Hematopoietic multipotent progenitor cell treated with erythropoietin and hydrocortisone succinate and interleukin-3 and kit ligand, for 17 days (in vitro differentiated cells): Measurements from ENCODE around the gene ATP1A3.

ENCODE experiments used
- DNase-seq: peaks from one replicate; pipeline ENCODE4 v3.0.0-alpha.2; 2015; ENCODE audit warnings: low spot score

Gene ATP1A3

DNA sequence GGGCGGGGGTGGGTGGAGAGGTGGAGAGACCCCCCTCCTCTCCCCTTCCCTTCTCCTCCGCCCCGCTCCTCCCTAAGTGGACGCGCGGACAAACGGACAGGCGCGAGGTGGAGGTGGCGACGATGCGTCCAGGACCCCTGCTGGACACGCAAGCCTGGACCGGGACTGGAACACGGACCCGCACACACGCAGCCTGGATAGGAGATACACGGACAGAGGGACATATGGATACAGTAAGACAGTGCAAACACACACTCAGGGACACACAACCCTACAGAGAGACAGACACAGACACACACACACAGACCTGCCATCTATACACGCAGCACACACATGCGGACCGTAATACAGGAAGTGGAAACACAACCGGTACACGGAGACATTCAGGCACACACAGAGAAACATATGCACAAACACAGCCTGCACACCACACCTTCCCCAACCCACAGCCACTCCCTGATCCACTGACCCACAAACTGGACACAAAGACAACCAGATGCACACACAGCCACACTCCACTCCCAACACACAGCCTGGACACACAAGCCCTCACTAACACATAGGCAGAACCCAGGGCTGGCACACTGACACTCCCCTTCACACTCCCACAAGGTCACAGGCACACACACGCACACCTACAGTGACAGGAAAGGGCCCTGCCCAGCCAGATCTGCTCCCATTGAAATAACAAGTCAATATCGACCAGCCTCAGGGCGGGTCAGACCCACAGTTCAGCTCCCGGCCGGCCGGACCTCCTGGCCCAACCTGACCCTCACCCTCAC lies 65.1 kb downstream of the ATP1A3 start:
- DNase-seq, result no peak

DNA sequence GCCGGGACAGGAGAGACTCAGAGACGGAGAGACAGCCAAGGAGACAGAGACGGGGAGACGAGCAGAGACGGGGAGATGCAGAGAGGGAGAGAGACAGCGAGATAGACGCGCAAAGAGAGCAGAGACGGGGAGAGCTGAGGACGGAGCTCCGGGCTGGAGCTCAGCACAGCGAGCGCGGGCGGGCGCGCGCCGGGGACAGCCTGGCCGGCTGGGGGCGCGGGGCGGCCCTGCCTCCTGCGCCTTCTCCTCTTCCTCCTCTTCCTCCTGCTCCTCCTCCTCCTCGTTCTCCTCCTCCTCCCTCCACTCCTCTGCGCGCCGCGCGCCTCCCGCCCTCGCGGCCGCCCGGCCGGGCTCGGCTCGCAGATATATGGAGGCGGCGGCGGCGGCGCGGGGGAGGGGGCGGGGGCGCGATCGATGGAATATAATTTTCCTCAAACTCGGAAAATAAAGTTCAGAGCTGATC lies 65.8 kb downstream of the ATP1A3 start, which contains the start of gene ERFL:
Gene ERFL (minus strand): TSS at position 229 of the 463 bp plus-strand sequence. CDS start 15,530 bp downstream, outside the sequence.
- DNase-seq, result no peak

DNA sequence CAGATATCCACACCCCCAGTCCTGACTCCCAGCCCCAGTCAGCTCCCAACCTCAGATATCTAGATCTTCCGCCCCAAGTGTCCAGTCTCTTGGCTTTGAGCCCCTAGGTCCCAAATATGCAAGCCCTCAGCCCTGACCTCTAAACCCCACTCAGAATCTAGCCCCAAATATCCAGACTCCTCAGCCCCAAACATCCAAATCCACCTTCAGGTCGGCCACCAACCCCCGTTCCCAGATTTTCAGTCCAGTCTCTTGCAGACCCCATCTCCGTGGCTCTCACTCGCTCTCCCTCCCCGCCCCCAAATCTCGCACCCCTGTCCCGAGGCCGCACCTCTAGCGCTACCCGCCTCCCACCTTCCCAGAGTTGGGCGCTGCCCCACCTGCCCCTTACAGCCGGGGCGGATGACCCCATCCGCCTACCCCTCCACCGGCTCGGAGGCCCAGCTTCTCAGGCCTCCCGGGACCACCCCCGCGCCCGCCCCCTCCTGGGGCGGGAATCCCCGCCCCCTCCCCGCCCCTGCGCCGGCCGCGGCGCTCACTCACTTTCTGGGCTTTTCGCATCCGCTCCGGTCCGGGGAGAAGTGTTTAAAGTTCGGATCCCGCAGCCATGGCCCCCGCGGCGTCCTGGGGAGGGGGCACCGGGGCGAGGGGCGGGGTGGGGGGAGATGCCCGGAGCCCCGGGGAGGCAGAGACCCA lies 66.4 kb downstream of the ATP1A3 start:
- DNase-seq, result no peak

DNA sequence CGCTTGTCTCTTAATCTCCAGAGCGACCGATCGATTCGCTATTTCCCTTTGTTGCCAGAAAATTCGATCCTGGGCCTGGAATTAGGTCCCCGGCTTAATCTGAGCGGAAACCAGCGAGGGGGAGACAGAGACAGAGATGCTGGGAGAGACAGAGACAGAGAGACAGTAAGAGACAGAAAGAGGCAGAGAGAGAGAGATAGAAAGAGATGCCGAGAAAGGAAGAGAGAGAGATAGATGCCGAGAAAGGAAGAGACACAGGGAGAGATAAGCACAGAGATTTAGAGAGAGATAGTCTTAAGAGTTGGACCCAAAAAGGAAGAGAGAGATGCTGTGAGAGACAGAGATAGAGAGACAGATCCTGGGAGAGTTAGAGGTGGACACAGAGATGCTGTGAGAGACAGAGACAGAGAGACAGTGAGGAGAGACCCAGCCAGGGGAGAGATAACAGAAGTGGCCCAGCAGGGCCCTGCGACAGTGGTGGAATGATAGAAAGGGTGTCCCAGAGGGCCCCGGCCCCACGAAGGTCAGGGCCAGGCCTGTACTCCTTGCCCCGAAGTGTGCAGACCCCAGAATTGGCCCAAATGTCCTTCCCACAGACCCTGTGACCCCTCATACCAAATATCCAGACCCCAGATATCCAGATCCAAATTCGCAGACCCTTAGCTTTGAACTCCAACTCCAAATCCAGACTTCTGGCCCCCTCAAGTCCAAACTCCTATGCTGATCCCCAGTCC lies 67.1 kb downstream of the ATP1A3 start:
- no peak for DNase-seq

DNA sequence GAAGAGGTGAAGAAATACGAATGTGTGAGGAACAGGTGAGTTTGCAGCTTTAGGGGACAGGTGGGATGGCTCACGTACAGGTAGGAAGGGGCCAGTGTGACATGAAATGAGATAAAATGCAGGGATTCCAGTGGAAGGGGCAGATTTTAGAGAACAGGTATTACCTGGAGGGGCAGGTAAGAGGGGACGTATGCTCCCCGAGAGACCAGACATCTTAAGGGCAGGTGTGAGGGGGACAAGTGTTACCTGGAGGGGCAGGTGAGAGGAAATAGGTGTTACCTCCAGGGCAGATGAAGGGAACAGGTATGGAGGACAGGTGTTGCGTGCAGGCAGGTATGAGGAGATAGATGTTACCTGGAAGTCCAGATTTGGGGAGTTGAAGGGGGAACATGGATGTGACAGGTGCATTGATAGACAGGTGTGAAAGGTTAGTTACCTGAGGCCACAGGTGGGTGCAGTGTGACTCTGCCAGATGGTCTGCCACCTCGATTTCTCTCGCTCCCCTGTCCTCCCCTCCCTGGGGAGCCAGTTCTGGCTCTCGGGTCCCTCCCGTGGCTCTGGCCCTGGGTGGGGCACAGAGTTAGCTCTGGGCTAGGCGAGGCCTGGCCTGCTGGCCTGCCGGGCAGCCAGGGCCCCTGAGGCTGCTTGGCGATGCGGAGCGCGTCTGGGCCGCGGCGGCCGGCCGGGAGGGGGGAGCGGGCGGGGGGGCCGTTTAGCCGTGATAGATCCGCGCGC lies 67.8 kb downstream of the ATP1A3 start:
- no peak for DNase-seq

DNA sequence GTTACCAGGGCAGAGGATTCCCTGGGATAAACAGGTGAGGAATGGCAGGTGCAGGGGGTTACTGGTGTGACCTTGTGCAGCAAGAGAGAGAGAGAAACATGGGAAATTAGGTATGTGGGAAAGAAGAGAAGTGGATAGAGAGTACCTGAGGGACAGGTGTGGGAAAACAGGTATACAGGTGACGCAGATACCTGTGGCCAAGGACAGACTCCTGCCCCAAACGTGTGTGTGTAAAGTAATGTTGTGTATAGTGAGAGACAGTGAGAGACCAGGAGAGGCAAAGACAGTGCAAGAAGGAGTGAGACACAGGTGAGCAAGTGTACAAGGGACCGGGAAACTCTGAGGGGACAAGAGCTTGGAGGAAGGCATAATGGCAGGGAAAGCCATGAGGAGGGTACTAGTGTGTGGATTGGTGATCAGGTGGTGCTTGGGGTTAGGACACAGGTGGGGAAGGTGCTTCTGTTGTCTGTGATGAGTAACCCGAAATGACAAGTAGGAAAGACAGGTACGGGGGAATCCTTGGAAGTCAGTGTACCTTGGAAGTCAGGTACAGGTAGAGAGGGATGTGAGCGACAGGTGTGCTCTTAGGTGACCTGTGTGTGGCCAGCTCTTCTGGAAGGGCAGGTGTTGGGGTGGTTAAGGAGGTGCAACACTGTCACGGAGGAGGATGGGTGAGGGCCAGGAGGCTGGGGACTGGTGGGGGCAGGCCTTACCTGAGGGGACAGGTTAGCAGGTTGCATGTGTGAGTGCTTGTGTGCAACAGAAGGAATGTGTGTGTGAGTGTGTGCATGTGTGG lies 68.6 kb downstream of the ATP1A3 start:
- no peak for DNase-seq

DNA sequence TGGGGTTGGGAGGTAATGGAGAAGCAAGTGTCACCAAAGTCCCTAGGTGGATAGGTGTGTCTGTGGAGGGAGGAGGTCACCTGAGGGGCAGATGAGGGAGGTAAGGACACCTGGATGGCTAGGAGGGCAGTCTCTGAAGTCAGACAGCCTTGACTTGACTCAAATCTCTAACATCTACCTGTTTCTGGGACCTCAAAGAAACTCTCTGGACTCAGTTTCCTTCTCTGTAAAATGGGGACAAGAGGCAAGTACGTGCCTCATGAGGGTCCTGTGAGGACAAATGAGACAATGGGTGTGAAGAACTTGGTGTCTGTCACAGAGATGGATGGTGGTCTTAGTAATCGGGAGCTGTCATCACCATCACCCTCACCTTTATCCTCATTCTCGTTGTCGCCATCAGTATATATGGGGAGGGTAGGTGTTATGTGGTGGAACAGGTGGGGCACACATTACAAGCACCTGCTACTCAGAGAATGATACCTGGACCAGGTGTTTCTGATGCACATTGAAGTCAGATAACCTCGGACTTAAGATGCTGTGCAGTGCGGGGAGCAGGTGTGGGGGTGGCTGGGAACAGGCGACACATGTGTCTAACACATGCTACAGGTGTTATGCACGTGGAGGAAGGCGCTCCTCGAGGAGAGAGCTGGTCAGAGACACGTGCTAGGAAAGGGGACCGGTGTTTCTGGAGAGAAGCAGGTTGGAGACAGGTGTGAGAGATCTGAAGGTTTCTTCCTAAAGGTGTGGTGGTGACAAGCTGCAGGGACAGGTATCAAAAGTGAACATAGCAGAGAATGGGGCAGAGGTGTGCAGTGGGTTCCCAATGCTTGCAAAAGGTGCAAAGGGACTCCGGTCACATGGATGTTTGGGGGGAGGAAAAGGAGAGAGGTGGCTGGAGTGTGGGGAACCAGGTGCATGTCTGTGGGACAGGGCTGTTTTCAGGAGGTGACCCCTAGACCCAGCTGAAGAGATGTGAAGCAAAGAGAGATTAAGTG lies 69.6 kb downstream of the ATP1A3 start:
- no peak for DNase-seq

DNA sequence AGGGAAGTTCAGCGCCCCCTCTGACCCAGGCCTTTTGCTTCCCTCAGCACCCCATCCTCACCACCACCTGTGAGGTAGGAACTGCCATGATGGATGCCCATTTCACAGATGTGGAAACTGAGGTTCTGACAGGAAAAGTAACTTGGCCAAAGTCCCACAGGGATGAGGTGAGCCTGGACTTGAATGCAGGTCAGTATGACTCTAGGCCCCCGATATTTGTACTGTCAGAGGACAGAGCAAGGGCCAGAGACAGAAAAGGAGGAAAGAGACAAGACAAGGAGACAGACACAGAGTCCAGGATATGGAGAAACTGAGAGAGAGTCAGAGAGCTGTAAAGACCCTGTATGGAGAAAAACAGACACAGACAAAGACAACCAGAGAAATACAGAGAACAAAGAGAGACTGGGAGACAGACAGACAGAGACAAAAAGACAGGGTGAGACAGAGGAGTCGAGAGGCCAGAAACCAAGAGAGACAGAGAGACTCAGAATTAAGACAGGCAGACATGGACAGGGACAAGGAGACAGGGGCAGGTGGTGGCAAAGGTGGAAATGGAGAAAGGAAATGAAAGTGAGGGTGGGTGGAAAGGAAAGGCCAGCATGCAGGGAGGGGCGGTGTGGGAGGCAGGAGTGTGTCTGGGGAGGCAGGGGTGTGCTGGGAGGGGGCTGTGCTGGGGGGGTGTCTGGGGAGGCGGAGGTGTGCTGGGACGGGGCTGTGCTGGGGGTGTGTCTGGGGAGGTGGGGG lies 70.8 kb downstream of the ATP1A3 start:
- no peak for DNase-seq

DNA sequence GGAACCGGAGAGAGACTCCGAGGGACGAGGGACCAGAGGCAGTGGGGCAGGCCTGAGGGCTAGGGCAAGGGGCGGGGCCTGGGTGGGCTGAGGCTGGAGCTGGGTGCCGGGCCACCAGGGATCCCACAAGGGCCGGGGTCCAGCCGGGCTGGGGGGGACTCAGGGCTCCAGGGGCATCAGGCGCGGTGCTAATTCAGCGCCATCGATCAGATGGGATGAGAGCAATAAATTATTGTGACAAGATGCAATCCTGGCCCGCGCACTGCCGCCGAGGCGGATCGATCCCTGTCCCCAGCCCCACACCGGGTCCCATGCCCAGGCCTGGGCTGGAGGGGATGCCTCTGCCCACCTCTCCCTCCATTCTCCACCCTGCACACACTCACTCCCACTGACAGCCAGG lies 71.4 kb downstream of the ATP1A3 start:
- no peak for DNase-seq

DNA sequence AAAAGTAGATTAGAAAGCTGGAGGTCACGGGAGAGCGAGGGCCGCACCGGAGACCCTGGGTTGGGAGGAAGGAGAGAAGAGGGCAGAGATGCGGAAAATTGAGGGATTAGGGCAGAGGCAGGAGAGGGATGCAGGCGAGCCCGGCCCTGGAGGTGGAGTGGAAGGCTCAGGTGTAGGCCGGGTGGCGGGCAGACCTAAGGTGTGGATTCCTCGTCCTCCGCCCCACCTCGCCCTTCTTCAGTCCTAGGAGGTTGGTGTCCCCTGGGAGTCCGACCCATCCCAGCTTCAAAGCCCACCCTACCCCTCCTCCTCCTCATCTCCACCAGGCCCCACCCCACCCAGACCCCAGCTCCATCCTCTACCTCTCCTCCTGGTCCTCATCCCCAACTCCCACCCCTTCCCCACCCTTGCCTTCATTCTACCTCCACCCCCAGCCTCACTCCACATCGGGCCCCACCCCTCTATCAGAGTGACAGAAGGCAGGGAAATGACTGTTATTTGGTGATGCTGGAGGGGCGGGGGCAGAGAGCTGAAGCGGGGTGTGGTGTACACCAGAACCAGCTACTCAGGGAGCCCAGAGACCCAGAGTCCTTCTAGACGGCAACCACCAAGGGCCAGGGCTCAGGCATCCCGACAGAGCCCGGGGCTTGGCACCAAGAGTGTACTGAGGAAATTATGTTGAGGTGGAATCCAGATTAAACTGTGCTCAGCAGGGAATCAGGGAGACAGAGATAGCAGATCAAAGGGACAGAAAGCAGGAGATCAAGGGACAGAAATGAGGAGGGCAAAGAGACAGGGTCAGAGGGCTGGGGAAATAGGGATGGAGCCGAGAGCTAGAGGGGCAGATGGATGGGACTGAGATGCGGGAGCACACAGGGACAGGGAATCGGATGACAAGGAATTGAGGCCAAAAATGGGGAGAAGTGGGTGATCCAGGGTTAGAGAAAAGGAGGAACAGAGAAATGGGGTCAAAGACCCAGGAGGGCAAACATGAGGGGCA lies 72.2 kb downstream of the ATP1A3 start:
- no peak for DNase-seq

DNA sequence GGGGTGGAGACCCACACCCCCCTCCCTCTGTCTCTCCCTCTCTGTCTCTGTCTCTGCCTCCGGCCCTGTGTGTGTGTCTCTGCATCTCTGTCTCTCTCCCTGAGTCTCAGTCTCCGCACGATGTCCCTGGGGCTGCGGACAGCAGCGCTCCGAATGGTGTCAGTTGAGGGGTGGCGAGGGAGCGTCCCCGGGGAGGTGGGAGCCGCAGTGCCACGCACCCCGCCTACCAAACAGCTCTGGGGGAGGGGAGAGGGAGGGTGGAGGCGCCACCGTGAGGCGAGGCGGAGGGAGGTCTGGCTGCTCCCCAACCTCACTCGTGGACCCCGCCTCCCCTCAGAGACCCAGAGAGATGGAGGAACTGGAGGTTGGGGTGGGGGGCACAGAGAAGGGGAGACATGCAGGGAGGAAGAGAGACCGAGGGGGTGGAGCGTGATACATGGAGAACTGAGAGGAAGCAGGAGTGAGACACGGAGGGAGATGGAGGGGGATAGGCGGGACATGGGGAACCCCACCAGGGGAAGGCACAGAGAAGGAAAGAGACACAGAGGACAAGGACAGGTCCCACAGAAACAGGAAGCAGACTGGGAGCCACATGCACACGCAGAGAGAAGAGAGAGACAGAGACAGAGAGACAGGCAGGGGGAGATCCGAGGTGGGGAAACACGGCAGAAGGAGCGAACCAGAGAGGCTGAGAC lies 73.0 kb downstream of the ATP1A3 start:
- no peak for DNase-seq

DNA sequence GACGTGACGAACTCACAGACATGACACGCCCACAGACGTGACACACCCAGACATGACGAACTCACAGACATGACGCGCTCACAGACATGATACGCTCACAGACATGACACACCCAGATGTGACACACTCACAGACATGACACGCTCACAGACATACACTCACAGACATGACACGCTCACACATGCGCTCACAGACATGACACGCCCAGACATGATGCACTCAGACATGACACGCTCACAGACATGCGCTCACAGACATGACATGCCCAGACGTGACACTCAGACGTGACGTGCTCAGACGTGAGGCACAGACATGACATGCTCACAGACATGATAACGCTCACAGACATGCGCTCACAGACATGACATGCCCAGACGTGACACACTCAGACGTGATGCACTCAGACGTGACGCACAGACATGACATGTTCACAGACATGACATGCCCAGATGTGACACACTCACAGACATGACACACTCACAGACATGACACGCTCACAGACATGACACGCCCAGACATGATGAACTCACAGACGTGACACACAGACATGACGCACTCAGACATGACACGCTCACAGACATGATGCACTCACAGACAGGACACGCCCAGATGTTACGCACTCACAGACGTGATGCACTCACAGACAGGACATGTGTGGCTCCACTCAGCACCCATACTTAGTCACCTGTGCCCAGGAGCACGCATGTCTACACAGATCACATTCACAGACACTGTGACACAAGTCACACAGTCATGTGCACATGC lies 73.9 kb downstream of the ATP1A3 start:
- DNase-seq, result no peak

DNA sequence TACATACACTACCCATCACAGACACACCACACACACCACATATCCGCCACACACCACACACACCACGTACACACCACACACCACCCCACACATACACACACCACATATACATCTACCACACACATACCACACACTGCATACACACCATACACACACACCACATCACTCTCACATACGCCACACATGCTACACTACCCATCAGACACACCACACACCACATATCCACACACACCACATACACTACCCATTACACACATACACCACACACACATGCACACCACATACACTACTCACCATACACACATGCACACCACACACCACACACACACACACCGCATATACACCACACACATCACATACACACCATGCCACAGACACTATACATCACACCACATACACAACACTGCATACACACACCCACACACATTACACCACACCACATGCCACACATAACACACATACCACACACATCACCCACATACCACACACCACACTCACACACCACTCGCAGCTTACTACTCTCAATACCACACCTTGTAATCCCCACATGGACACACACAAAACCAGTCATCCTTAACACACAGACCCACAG lies 75.3 kb downstream of the ATP1A3 start:
- DNase-seq, result no peak

DNA sequence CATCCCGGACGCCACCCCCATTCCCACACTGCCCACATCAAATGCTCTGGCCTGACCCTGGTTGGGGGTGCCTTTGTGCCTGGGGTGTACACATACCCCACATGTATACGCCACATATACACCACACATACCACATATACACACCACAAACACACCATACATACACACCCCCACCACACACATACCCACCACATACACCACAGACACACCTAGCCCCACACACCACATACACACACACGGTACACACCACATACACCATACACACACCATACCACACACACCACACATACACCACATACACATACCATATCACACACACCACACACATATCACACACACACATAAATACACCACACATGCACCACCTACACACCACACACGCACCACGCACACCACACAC lies 75.9 kb downstream of the ATP1A3 start:
- DNase-seq, result no peak

DNA sequence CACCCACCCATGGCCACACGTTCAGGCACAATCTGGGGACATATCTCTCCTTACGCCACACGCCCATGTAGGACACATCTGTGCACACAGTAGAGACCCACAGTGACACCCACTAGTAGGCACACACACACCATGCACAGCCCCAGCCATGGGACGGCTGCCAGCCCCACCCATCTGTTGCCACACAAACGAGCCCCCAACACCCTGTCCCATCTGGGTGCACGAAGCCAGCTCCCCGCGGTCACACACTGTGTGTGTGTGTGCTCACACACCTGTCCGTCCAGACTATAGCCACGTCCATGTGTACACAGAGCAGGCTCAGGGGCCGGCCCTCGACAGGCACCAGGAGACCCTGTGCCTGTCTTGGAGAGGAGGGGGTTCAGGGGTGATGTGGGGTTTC lies 76.4 kb downstream of the ATP1A3 start:
- no peak for DNase-seq
